ENCODE measurements around the gene EPHB2.

Gene EPHB2

GRCh38 chr1:22821027-22821426, 110.4 kb downstream of the EPHB2 start:
- Histone ChIP-seq H3K4me1 (ENCODE audit: control insufficient read depth, insufficient read depth, low read length) (no peaks in the 10 kb centered on the region), H3K9me3 (ENCODE audit: control insufficient read depth, insufficient read depth, low read length) (no peaks in the 10 kb centered on the region), H3K27me3 (ENCODE audit: control insufficient read depth, insufficient read depth, low read length) (no peaks in the 10 kb centered on the region), H3K36me3 (ENCODE audit: control insufficient read depth, insufficient read depth, low read length) (no peaks in the 10 kb centered on the region), H3K4me3 (ENCODE audit: low read depth, low read length) (no peak overlapping the region), H3K9ac (ENCODE audit: low read depth, low read length) (no peak overlapping the region)

- H3K27me3 ChIP-seq (ENCODE audit: control insufficient read depth, insufficient read depth, low read length): no peaks in the 10 kb centered on the region
Observed at GRCh38 chr1:22822371-22822770, 111.7 kb downstream of the EPHB2 start.

GRCh38 chr1:22824466-22824865, 113.8 kb downstream of the EPHB2 start:
- Histone ChIP-seq H3K4me3 (ENCODE audit: low read depth, low read length) (no peak overlapping the region), H3K27me3 (ENCODE audit: control insufficient read depth, insufficient read depth, low read length) (no peaks in the 10 kb centered on the region), H3K36me3 (ENCODE audit: control insufficient read depth, insufficient read depth, low read length) (no peaks in the 10 kb centered on the region), H3K9me3 (ENCODE audit: control insufficient read depth, insufficient read depth, low read length) (no peaks in the 10 kb centered on the region), H3K9ac (ENCODE audit: low read depth, low read length) (no peak overlapping the region), H3K4me1 (ENCODE audit: control insufficient read depth, insufficient read depth, low read length) (peaks cover 3% of the 10 kb centered on the region)

More at GRCh38 chr1:22822371-22822770, 111.7 kb downstream of the EPHB2 start:
- Histone ChIP-seq H3K4me1 (ENCODE audit: control insufficient read depth, insufficient read depth, low read length) (no peaks in the 10 kb centered on the region), H3K4me3 (ENCODE audit: low read depth, low read length) (no peak overlapping the region), H3K9me3 (ENCODE audit: control insufficient read depth, insufficient read depth, low read length) (no peaks in the 10 kb centered on the region), H3K9ac (ENCODE audit: low read depth, low read length) (no peak overlapping the region), H3K36me3 (ENCODE audit: control insufficient read depth, insufficient read depth, low read length) (no peaks in the 10 kb centered on the region)

GRCh38 chr1:22824975-22825374, 114.3 kb downstream of the EPHB2 start:
- no peaks in the 10 kb centered on the region for H3K9me3 ChIP-seq (ENCODE audit: control insufficient read depth, insufficient read depth, low read length)
- H3K4me3 ChIP-seq (ENCODE audit: low read depth, low read length): no peak overlapping the region
- no peaks in the 10 kb centered on the region for H3K36me3 ChIP-seq (ENCODE audit: control insufficient read depth, insufficient read depth, low read length)
- H3K4me1 ChIP-seq (ENCODE audit: control insufficient read depth, insufficient read depth, low read length): peaks cover 3% of the 10 kb centered on the region
- no peaks in the 10 kb centered on the region for H3K27me3 ChIP-seq (ENCODE audit: control insufficient read depth, insufficient read depth, low read length)
- H3K9ac ChIP-seq (ENCODE audit: low read depth, low read length): no peak overlapping the region

- Histone ChIP-seq H3K27me3 (ENCODE audit: control insufficient read depth, insufficient read depth, low read length) (no peaks in the 10 kb centered on the region), H3K36me3 (ENCODE audit: control insufficient read depth, insufficient read depth, low read length) (no peaks in the 10 kb centered on the region), H3K9ac (ENCODE audit: low read depth, low read length) (no peak overlapping the region), H3K4me1 (ENCODE audit: control insufficient read depth, insufficient read depth, low read length) (peaks cover 3% of the 10 kb centered on the region), H3K9me3 (ENCODE audit: control insufficient read depth, insufficient read depth, low read length) (no peaks in the 10 kb centered on the region), H3K4me3 (ENCODE audit: low read depth, low read length) (no peak overlapping the region)
Observed at GRCh38 chr1:22825486-22826189, 115.0 kb downstream of the EPHB2 start.

- H3K4me3 ChIP-seq (ENCODE audit: low read depth, low read length): no peak overlapping the region
- H3K9me3 ChIP-seq (ENCODE audit: control insufficient read depth, insufficient read depth, low read length): no peaks in the 10 kb centered on the region
- H3K4me1 ChIP-seq (ENCODE audit: control insufficient read depth, insufficient read depth, low read length): peaks cover 3% of the 10 kb centered on the region
- no peaks in the 10 kb centered on the region for H3K36me3 ChIP-seq (ENCODE audit: control insufficient read depth, insufficient read depth, low read length)
- no peaks in the 10 kb centered on the region for H3K27me3 ChIP-seq (ENCODE audit: control insufficient read depth, insufficient read depth, low read length)
- H3K9ac ChIP-seq (ENCODE audit: low read depth, low read length): peak overlapping the region; percentile 47
Observed at GRCh38 chr1:22826604-22827580, 116.3 kb downstream of the EPHB2 start.

GRCh38 chr1:22827666-22828483, 117.2 kb downstream of the EPHB2 start:
- H3K4me1 ChIP-seq (ENCODE audit: control insufficient read depth, insufficient read depth, low read length): peaks cover 3% of the 10 kb centered on the region
- no peaks in the 10 kb centered on the region for H3K9me3 ChIP-seq (ENCODE audit: control insufficient read depth, insufficient read depth, low read length)
- H3K27me3 ChIP-seq (ENCODE audit: control insufficient read depth, insufficient read depth, low read length): no peaks in the 10 kb centered on the region
- no peak overlapping the region for H3K4me3 ChIP-seq (ENCODE audit: low read depth, low read length)
- H3K36me3 ChIP-seq (ENCODE audit: control insufficient read depth, insufficient read depth, low read length): no peaks in the 10 kb centered on the region
- H3K9ac ChIP-seq (ENCODE audit: low read depth, low read length): no peak overlapping the region

- H3K4me1 ChIP-seq (ENCODE audit: control insufficient read depth, insufficient read depth, low read length): peaks cover 3% of the 10 kb centered on the region
- H3K27me3 ChIP-seq (ENCODE audit: control insufficient read depth, insufficient read depth, low read length): no peaks in the 10 kb centered on the region
- H3K9me3 ChIP-seq (ENCODE audit: control insufficient read depth, insufficient read depth, low read length): no peaks in the 10 kb centered on the region
- no peak overlapping the region for H3K4me3 ChIP-seq (ENCODE audit: low read depth, low read length)
- H3K36me3 ChIP-seq (ENCODE audit: control insufficient read depth, insufficient read depth, low read length): no peaks in the 10 kb centered on the region
- H3K9ac ChIP-seq (ENCODE audit: low read depth, low read length): no peak overlapping the region
Observed at GRCh38 chr1:22828484-22829308, 118.1 kb downstream of the EPHB2 start.

GRCh38 chr1:22829309-22829989, 118.8 kb downstream of the EPHB2 start:
- Histone ChIP-seq H3K4me3 (ENCODE audit: low read depth, low read length) (no peak overlapping the region), H3K9ac (ENCODE audit: low read depth, low read length) (no peak overlapping the region), H3K4me1 (ENCODE audit: control insufficient read depth, insufficient read depth, low read length) (peaks cover 3% of the 10 kb centered on the region), H3K9me3 (ENCODE audit: control insufficient read depth, insufficient read depth, low read length) (no peaks in the 10 kb centered on the region), H3K36me3 (ENCODE audit: control insufficient read depth, insufficient read depth, low read length) (no peaks in the 10 kb centered on the region), H3K27me3 (ENCODE audit: control insufficient read depth, insufficient read depth, low read length) (no peaks in the 10 kb centered on the region)

GRCh38 chr1:22830041-22830566, 119.5 kb downstream of the EPHB2 start:
- H3K9ac ChIP-seq (ENCODE audit: low read depth, low read length): no peak overlapping the region
- no peaks in the 10 kb centered on the region for H3K36me3 ChIP-seq (ENCODE audit: control insufficient read depth, insufficient read depth, low read length)
- no peaks in the 10 kb centered on the region for H3K27me3 ChIP-seq (ENCODE audit: control insufficient read depth, insufficient read depth, low read length)
- no peaks in the 10 kb centered on the region for H3K9me3 ChIP-seq (ENCODE audit: control insufficient read depth, insufficient read depth, low read length)
- H3K4me1 ChIP-seq (ENCODE audit: control insufficient read depth, insufficient read depth, low read length): peaks cover 3% of the 10 kb centered on the region
- no peak overlapping the region for H3K4me3 ChIP-seq (ENCODE audit: low read depth, low read length)

Data from iPS-15b (cell line).